ENCODE results near the gene TBCK.

The TBCK gene

DNA sequence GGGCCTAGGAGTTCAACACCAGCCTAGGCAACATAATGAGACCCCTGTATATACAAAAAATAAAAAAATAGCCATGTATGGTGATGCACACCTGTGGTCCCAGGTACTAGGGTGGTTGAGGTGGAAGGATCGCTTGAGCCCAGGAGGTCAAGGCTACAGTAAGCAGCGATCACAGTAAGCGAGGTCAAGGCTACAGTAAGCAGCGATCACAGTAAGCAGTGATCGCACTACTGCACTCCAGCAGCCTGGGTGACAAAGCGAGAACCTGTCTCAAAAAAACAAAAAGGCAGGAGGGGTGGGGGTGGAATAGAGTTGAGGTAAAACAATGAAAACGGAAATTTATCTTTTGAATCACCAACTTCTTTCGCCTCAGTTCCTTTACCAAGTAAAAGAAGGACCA lies 29.4 kb downstream of the TBCK start:
- no peak for DNase-seq (ENCODE audit: low read depth in 3 of 3)

DNA sequence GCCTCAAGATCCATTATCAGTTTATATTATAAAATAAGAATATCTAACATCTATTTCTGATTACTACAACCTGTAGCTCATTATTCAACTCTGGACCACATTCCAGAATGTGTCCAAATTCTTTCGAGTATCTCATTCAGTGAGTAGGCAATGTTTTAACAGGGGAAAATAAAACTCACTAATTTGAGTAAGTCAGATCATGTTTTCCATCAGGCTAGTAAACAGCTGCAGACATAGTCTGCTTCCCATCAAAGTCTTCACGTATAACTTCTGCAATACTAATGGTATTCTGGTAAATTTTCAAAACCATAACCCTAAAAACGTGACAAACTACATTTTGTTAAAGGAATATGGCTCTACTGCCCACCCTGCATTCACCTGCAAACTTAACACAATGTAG lies 31.8 kb downstream of the TBCK start:
- no peak for DNase-seq (ENCODE audit: low read depth in 3 of 3)

DNA sequence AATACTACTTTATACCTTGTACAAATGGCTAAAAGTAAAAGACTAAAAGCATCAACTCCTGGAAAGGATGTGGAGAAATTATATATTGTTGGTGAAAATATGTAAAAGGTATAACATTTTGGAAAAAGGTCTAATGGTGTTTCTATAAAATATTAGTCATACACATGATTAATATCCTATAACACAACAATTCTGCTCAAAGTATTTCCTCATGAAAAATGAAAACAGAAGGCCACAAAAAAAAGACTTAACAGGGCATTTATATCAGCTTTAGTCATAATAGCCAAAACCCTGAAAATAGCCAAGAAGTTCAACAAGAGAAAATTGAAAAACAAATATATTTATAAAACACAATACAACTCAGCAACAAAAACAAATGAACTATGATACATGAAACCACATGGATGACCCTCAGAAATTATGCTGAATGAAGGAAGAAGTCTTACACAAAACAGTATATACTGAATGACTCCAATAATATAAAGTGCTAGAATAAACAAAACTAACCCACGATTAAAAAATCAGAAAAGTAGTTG lies 38.8 kb downstream of the TBCK start:
- DNase-seq (ENCODE audit: low read depth in 3 of 3): no peak

DNA sequence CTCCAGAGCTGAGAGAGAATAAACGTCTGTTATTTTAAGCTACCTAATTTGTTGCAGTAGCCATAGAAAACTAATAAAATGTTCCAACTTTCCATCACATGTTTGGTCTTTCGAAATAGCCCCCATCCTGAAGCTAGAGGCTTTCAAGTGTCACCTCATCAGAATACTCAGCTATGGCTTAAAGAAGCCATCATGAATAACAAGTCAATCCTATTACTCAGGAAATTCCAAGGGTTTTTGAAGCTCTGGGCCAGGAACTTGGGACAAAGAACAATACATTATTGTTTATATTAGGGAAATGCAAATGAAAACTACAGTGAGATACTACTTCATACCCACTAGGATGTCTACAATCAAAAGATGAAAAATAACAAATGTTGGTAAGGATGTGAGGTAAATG lies 42.2 kb downstream of the TBCK start:
- DNase-seq (ENCODE audit: low read depth in 3 of 3): no peak

DNA sequence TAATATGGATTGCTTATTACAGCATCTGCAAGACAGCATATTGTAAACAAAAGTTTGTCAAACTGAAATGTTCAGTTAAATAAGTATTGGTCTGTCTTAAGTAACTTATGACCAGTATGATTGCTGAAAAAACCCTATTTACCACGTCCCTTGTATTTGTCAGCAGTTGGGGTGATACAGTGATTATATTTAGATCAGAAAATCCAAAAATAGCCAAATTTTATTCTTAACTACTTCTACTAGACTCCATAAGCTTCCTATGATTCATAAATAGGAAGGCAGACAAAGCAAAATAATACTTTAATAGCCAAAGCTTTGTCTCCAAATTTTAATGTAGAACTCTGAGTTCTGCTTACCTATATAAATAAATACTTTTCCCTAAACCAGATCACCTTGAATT lies 45.3 kb downstream of the TBCK start:
- no peak for DNase-seq (ENCODE audit: low read depth in 3 of 3)

DNA sequence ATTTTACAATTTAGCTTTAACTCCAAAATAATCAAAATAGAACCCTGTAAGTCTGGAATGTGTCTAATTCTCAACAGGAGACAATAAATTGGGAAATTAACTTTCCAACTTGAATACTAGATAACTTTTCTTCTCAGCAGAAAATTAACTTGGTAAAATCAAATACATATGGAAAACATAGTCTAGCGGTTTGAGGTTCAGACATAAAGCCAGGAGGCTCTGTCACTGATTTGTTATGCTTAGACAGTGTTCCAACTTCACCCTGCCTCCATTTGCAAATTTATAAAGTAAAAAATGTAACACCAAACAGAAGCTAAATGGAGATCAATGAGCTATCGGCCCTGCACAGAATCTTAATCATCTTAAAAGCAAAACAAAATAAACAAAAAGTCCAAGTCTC lies 46.3 kb downstream of the TBCK start:
- DNase-seq (ENCODE audit: low read depth in 3 of 3): no peak

DNA sequence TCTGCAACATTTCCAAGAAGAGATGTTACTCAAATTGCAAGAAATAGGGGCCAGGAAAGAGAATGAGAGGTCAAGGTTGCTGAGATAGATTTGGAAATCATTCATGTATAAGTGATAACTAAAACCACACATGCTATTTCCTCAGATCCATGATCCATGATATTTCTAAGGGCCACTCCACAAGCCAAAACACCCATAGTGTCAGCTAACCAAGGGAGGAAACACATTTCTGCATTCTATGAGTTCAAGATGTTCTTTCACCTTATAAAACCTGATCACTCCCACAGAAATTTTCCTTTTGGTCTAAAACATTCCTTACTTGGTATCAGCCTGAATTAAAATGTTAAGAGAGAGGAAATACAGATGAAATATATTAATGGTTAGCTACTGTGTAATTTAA lies 47.2 kb downstream of the TBCK start:
- no peak for DNase-seq (ENCODE audit: low read depth in 3 of 3)

DNA sequence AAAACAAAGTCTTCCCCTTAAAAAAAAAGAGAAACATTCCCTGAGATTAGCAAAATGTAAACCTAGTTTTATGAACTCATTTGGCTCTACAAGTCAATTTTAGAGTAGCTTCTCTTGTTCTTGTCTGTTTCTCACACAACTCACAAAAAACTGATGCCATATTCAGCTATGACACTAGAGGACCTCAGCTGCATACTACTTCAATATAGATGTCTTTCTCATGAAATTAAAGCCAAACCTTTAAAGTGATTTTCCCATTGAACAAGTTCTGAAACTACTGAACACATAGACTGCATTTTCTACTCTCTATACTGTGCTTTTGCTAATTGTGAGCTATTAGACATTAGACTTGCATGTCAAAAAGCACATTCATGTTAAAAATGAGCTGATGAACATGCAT lies 49.8 kb downstream of the TBCK start:
- DNase-seq (ENCODE audit: low read depth in 3 of 3): no peak

DNA sequence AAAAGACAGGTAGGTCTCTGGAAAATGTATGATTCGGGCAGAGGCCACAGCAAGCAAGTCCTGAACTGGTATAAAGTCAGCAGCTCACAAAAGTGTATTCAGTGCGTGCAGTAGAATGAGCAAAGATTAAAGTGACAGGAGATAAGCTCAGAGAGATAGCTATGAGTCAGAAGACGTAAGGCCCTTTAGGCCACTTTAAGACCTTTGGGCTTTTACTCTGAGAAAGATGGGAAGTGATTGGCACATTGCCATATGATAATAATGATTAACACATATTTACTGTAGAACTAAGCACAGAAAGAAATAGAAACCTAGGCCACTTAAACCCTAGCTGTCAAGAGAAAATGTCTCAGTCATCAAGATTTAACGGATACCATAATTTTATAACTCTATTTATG lies 51.7 kb downstream of the TBCK start:
- no peak for DNase-seq (ENCODE audit: low read depth in 3 of 3)

DNA sequence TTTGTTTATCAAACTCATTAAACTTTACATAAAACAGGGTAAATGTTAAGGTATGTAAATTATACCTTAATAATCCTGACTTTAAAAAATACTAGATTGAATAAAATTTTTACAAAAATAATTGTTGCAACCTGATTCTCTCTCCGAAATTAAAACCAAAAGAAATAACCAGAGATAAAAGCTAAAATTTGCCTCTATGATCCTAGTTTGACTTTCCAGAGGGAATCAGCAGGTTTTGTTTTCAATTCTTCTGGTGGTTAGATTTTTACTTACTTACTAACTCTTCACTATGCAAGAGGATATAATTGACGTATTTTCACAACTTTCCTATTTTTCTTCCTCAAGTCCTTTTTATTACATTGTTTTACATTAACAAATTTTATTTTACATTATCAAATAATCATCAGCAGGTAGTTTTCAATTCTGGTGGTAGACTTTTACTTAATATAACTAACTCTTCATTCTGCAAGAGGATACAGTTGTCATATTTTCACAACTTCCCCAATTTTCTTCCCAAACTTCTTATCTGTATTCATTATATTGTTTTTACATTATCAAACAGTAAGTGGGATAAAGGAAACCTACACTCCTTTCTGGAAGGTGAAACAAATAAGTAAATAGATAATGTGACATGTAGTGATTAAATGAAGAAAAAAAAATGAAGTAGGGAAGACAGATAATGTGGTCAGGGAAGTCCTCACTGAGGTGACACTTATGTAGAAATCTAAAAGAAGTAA lies 52.2 kb downstream of the TBCK start:
- DNase-seq (ENCODE audit: low read depth in 3 of 3): no peak

DNA sequence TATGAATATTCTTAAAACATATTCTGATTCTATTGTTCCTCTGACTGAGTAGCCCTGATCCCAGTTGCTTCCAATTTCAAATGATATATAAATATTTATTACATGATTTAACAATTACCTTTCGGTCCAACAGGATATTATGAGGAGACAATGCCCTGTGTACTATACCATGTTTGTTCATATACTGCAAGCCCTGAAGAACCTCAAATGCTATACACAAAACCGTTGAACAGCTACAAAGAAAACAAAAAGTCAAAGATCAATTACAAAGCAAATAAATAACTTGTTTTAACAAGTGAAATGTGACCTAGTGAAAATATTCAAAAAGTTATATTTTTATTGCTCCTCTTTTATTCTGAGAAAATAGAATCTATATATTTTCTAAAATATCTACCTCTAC lies 54.0 kb downstream of the TBCK start:
- no peak for DNase-seq (ENCODE audit: low read depth in 3 of 3)

DNA sequence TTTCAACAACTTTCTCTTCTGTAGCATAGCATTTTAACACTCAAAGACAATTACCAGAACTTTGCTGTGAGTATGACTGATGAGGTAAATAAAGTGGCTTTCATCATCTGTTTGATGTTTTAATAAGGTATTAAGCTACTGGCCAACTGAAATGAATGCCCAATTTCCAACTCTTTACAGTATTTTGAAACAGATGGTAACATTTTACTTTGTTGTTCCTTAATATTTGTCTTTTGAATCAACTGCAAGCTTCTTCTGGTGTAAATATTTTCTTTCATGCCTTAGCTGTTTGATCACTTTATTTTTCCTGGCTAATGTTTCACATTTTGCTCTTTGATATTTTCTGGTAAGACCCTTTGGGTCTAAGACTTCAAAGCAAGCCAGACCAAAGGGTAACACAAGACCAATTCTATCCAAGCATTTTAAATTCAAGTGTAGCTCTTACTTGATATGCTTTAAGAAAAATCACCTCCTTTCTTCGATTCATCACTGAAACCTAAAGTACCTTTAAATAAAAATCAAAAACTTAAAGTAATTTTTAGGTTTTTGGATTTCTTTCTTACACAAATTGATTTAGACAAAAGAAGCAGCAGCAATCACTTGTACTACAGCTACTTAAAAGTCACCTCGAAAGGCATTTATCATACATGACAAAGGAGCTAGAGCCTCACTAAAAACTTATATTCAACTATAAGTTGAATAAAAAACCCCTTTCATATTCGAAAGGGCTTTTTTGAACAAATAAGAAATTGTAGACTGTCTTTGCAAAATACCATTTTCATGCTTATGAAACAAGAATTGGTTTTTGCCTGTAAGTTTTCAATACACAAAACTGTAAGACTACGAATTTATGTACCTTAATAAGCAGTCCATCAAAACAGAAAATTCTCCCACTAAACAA lies 57.6 kb downstream of the TBCK start:
- no peak for DNase-seq (ENCODE audit: low read depth in 3 of 3)

DNA sequence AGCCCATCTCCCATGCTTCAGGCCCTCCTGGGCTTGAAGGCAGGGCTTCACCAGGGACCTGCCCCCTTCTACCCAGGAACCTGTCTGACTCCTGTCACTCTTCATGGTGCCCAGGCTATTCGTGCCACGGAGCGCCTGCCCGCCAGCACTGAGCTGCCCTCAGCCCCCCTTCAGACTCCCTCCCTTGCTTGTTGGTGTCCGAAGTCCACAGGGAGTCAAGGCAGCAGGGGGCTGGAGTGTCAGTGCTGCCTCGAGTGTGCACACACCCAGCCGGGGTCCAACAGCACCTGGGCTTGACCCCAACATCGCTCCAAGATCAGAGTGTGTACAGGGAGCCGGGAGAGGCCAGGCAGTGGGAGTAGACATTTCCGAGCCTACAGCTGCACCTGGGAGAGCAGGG lies 59.8 kb downstream of the TBCK start:
- DNase-seq (ENCODE audit: low read depth in 3 of 3): no peak

DNA sequence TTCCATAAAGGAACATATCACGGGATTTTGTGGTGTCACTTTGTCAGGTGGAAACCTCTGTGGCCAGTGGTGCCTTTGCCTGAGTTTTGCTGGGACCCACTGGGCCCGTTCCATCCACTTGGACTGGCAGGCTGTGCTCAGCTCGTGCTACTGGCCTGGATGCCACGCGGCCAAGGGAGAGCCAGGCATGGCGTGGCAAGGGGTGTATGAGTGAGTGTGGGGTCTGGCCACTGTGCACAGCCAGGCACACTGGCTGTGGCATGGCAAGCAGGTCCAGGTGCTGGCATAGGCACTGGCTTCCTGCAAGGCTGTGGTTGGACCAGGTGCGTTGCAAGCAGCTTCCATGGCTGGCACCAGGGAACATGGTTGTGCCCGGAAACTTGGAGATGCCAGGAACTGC lies 60.8 kb downstream of the TBCK start:
- no peak for DNase-seq (ENCODE audit: low read depth in 3 of 3)

DNA sequence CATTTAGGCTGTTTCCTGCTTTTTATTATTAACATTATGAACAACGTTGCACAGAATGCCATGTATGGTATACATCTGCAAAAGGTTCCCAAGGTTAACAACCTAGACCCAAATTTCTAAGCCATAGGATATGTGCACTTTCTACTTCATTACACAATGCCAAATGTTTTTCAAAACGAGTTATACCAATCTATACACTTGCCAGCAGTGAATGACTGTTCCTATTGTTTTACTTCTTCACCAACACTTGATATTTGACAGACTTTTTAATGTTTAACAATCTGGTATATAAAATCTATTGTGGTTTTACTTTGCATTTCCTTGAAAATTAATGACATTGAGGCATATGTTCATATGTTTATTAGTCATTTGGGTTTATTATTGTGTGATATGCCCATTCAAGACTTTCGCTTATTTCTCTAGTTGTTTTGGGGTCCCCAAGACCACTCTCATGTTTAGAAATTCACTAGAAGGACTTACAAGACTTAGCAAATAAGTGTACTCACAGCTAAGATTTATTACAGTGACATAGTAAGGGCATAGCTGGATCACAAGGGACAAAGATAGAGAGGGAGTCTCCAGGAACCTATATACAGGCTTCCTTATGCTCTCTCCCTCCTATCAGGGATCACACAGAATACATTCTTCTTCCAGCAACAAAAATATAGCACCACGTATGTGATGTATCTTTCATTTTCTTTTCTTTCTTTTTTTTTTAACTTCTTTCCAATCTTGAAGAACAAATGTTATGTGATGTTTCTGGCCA lies 62.5 kb downstream of the TBCK start:
- DNase-seq (ENCODE audit: low read depth in 3 of 3): no peak

DNA sequence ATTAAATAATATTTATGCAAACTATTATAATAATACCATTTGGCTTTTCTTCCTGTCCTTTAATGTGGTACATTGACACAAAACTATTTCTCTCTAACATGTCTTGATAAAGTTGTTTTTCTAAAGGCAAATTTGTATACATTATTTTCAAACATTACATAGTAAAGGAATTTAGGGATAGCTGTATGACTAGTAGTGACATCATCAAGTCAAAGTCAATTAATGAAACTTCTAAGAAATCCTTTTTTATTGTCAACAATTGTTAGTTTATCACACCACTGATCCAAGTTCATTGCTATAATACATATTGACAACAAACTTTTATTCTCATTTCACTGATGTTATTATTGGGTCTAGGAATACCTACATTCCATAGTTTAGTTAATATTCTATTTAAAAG lies 68.4 kb downstream of the TBCK start:
- DNase-seq (ENCODE audit: low read depth in 3 of 3): no peak

DNA sequence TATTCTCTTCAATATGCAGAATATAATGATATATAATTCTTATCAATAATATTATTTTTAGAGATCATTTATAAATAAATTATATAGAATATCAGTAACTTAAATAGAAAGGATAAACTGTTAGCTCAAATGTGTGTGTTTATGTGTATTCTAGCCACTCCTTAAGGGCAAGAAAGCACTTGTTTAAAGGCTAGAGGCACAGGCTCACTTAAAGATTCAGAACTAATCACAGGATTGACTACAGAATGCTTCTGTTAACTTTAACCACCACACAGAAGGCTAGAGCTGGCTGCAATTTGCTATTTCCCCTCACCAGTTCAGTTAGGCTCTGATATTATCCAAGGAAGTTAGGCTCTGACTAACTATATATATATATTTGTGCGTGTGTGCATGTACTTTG lies 69.6 kb downstream of the TBCK start:
- DNase-seq (ENCODE audit: low read depth in 3 of 3): no peak

DNA sequence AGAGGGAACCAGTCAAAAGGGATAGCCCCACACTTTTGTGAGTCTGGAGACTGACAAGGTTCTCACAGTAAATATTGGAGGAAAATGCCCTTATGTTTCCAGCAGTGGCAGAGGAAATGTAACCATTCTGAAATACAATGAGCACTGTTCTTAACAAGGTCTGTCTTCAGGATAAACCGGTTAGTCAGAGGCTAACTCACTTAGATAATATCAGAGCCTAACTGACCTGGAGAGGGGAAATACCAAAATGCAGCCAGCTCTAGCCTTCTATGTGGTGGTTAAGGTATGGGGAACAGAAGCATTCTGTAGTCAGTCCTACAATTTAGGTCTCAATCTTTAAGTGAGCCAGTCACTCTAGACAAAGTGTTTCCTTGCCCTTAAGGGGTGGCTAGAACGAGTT lies 70.8 kb downstream of the TBCK start:
- no peak for DNase-seq (ENCODE audit: low read depth in 3 of 3)

DNA sequence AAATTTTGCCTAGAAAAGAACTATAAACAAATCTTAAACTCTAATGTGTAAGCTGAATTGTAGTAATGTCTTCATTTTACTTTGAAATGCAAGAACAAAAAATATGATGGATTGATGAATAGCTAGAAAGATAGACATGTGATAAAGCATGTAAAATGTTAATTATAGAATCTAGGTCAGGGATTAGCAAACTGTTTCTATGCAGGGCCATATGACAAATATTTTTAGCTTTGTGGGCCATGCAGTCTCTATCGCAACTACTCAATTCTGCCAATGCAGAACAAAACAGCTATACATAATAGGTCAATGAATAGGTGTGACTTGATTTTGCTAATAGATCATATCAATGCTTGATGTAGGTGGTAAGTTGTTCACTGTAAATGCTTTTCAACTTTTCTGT lies 75.3 kb downstream of the TBCK start:
- DNase-seq (ENCODE audit: low read depth in 3 of 3): no peak

DNA sequence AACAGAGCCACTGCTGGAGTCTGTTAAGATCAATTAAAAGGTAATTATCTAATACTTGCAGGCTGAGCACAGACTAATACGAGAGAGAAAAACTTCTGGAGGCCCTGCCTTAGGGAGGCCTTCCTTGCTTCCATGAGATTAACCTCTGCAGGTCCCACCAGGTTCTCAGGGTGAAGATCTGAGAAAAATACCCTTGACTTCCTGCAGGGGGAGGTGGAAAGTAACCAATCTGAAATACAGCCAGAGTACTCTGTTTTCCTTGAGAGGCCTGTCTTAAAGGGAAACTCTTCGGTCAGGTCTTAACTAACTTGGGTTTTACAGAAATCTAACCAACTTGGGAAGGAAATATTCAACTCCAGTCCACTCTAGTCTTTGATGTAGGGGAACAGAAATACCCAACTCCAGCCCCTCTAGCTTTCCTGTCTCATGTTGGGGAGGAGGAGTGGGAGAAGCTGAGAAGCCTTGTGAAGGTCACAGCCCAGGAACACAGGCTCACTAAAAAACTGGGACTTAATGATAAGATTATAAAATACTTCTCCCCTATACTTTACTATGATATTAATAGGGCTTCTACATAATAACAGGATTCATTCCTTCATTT lies 77.1 kb downstream of the TBCK start:
- DNase-seq (ENCODE audit: low read depth in 3 of 3): no peak

DNA sequence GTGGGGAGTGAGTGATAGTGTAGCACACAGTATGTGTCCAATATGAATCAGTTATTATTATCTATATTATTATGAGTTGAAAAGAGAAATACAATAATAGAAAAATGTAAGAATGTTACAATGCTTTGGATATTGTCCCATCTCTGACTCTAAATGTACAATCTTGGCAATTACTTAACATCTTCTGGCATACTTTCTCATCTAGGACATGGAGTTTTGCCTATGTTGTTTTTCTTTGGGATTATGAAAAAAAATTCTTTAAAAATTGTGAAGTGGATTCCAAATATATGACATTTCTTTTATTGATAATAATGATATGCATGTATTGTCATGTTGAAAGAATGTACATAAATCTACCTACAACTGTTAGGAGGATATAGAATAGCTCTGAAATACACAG lies 84.1 kb downstream of the TBCK start:
- DNase-seq (ENCODE audit: low read depth in 3 of 3): no peak

DNA sequence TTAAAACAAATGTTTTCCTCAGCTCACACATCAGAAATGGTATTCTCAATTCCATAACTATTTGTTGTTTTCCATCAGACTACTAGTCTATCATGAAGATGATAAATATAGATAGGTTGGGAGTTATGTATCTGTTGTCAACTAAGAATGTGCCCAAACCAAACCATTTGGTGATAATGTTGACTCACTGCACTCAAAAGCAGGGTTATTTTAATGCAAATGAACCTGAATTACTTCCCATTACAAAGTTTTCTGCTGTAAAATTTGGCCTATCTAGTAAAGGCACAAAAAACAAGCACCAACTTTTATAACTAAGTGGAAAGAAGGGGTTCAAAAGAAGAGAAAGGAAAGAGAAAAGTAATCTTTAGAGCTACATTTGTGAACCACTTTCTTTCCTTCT lies 93.5 kb downstream of the TBCK start:
- no peak for DNase-seq (ENCODE audit: low read depth in 3 of 3)
